Mucosa of descending colon (tissue), 3 donors: ENCODE results near the gene DCLK1. TPM values are rescaled to one million over a fixed set of nuclear protein-coding genes. Genes with fewer than 3 reads are reported as not detected.

Experiments used
- ATAC-seq: fragments of 200-7000 bp; cut with Tn5 transposase; one replicate; pipeline ENCODE4 v1.9.1; 2020; ENCODE audit warnings: mild to moderate bottlenecking, moderate library complexity
- DNase-seq, 3 donors: peaks; one replicate each; pipeline ENCODE4 v3.0.0-alpha.2; 2020
- H3K36me3 ChIP-seq: fragments of 200-600 bp; one replicate; pipeline ENCODE4 v1.8.0; 2021; ENCODE audit warnings: low read depth, mild to moderate bottlenecking
- H3K4me1 ChIP-seq: fragments of 200-600 bp; one replicate; pipeline ENCODE4 v1.8.0; 2021; ENCODE audit warnings: low read depth, mild to moderate bottlenecking
- H3K4me3 ChIP-seq: fragments of 200-600 bp; one replicate; pipeline ENCODE4 v1.8.0; 2021; ENCODE audit warnings: mild to moderate bottlenecking
- H3K9me3 ChIP-seq: fragments of 200-600 bp; one replicate; pipeline ENCODE4 v1.8.0; 2021; ENCODE audit warnings: mild to moderate bottlenecking
- CTCF ChIP-seq: fragments of 200-600 bp; IDR thresholded peaks from one replicate; pipeline ENCODE4 v1.8.0; 2022; ENCODE audit warnings: antibody characterized with exemption, mild to moderate bottlenecking
- intact Hi-C, 2 donors: fragments of 100-400 bp; cut with DNase I in 1 of 2; cut with micrococcal nuclease in 1 of 2; formaldehyde crosslinking; loops; one replicate each; pipeline versions ENCODE4 v1.11.0 to v1.11.1; 2022; cut with DNase I, micrococcal nuclease
- total RNA-seq, 3 donors: library from RNA; stranded (reverse); fragmentation: NEBNext Ultra II Directional in 2 of 3; extraction: Animal tissue kit (Norgen Biotek cat#: 25700) in 2 of 3; gene quantifications; one replicate each; pipeline versions ENCODE4 v1.2.1 to v1.2.4, GENCODE V29; 2021 to 2023
- donor health status: DM: no; HTN: no; CAD: no; lungs with moderate emphysema.
- donor health status: DM: no; HTN: no; CAD: no.
- donor health status: DM: no; HTN: yes; CAD: no.

The DCLK1 gene
- total RNA-seq, 3 donors from 2014 or later, result 2.6 to 17.9 (median 12.7) TPM

- H3K9me3 ChIP-seq, result no peaks in the 10 kb centered on the region
- no peaks in the 10 kb centered on the region for H3K36me3 ChIP-seq
- TF ChIP-seq CTCF, result no peak
- DNase-seq (no peak), ATAC-seq (no peak)
- H3K4me3 ChIP-seq, result no peak overlapping the region
- no peaks in the 10 kb centered on the region for H3K4me1 ChIP-seq
- intact Hi-C loops, result no loop called here
Observed at GRCh38 chr13:35961461-35962220, 169.5 kb downstream of the DCLK1 start.

GRCh38 chr13:35961002-35961401 lies 170.2 kb downstream of the DCLK1 start:
- no peaks in the 10 kb centered on the region for H3K36me3 ChIP-seq
- ATAC-seq (no peak), DNase-seq (no peak)
- H3K4me1 ChIP-seq, result no peaks in the 10 kb centered on the region
- no peak for TF ChIP-seq CTCF
- H3K4me3 ChIP-seq, result no peak overlapping the region
- intact Hi-C loops, result no loop called here
- no peaks in the 10 kb centered on the region for H3K9me3 ChIP-seq

GRCh38 chr13:35957996-35958395 lies 173.2 kb downstream of the DCLK1 start:
- no peak for TF ChIP-seq CTCF

GRCh38 chr13:35957241-35957731 lies 173.9 kb downstream of the DCLK1 start:
- no peaks in the 10 kb centered on the region for H3K36me3 ChIP-seq
- H3K4me1 ChIP-seq, result no peaks in the 10 kb centered on the region
- H3K9me3 ChIP-seq, result no peaks in the 10 kb centered on the region
- TF ChIP-seq CTCF, result no peak
- no peak overlapping the region for H3K4me3 ChIP-seq
- ATAC-seq (no peak), DNase-seq (no peak)
- intact Hi-C loops, result no loop called here

More at GRCh38 chr13:35957996-35958395, 173.2 kb downstream of the DCLK1 start:
- H3K4me3 ChIP-seq, result no peak overlapping the region
- no peaks in the 10 kb centered on the region for H3K9me3 ChIP-seq
- intact Hi-C loops, result no loop called here
- no peaks in the 10 kb centered on the region for H3K36me3 ChIP-seq
- no peaks in the 10 kb centered on the region for H3K4me1 ChIP-seq
- peak; percentile 55 for ATAC-seq
- DNase-seq, result no peak

GRCh38 chr13:35956074-35956473 lies 175.1 kb downstream of the DCLK1 start:
- Histone ChIP-seq H3K9me3 (no peaks in the 10 kb centered on the region), H3K4me3 (no peak overlapping the region), H3K4me1 (no peaks in the 10 kb centered on the region), H3K36me3 (no peaks in the 10 kb centered on the region)
- DNase-seq (no peak), ATAC-seq (no peak)
- intact Hi-C loops, result no loop called here
- no peak for TF ChIP-seq CTCF
